ENCODE measurements around the gene C4A. TPM values are rescaled to one million over a fixed set of nuclear protein-coding genes. Genes with fewer than 3 reads are reported as not detected.
"Not testable (repeated sequence)": the region's sequence is repeated elsewhere in the genome, so short reads cannot be mapped to it uniquely, and the experiment has no call there.

Gene C4A
- total and polyA plus RNA-seq, 9 donors: 6.6 to 20.4 (median 15.4) TPM

GRCh38 chr6:31968791-31969711 lies 12.8 kb upstream of the C4A start:
- H3K36me3 ChIP-seq (ENCODE audit: control insufficient read depth, insufficient read depth, low read length): peaks cover 57% of the 10 kb centered on the region
- no peaks in the 10 kb centered on the region for H3K9me3 ChIP-seq (replicated peaks; ENCODE audit: control insufficient read depth, low read depth, low read length)
- H3K27ac ChIP-seq (ENCODE audit: low read length): no peak overlapping the region
- no peak overlapping the region for H3K4me3 ChIP-seq (ENCODE audit: low read length)
- no peak for DNase-seq
- H3K27me3 ChIP-seq (ENCODE audit: control insufficient read depth, insufficient read depth, low read length): no peaks in the 10 kb centered on the region
- WGBS (ENCODE audit: insufficient coverage): 87% methylated on average over 16 of the region's 23 CpGs
- peaks cover 21% of the 10 kb centered on the region for H3K4me1 ChIP-seq (ENCODE audit: control insufficient read depth, insufficient read depth, low read length)

DNA sequence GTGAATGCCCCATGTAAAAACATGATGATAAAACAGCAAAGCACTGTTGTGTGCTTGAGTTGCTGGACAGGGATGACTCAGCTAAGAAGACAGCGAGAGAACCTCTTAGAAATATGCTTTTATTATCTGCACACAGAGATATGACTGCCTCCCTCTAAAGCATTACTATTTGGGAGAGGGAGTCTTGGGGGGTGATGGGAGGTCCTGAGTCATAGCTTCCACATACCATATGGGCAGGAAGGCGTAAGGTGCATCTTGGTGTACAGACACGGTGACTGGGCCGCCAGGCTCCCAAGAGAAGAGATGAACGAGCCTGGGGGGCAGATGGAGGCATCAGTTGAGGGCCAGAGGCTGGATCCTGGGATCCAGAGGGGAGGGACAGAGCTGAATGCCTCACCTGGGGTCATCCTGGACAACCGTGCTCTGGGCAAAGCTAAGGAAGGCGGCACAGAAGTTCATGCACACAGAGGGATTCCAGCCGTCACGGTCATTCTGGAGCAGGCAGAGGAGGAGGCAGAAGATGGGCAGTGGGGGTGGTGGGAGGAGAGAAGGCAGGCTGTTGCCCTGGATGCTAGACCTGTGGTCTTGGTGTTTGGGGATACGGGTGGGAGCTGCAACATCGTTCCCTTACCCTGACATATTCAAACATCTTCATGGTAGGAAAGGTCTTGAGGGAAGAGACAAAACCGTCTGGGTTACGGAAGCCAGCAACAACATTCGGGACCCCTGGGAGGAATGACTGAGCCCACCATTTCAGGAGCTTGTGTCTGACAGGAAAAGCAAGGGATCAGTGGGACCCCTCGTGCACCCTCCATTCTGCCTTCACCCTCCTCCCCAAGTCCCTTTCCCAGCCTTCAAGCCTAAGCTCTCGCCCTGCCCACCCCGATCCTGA lies 11.9 kb upstream of the C4A start:
- peaks cover 21% of the 10 kb centered on the region for H3K4me1 ChIP-seq (ENCODE audit: control insufficient read depth, insufficient read depth, low read length)
- no peak overlapping the region for H3K27ac ChIP-seq (ENCODE audit: low read length)
- peaks cover 54% of the 10 kb centered on the region for H3K36me3 ChIP-seq (ENCODE audit: control insufficient read depth, insufficient read depth, low read length)
- 67% methylated on average over 6 of the region's 17 CpGs for WGBS (ENCODE audit: insufficient coverage)
- no peaks in the 10 kb centered on the region for H3K9me3 ChIP-seq (replicated peaks; ENCODE audit: control insufficient read depth, low read depth, low read length)
- DNase-seq: no peak
- H3K27me3 ChIP-seq (ENCODE audit: control insufficient read depth, insufficient read depth, low read length): no peaks in the 10 kb centered on the region
- no peak overlapping the region for H3K4me3 ChIP-seq (ENCODE audit: low read length)

DNA sequence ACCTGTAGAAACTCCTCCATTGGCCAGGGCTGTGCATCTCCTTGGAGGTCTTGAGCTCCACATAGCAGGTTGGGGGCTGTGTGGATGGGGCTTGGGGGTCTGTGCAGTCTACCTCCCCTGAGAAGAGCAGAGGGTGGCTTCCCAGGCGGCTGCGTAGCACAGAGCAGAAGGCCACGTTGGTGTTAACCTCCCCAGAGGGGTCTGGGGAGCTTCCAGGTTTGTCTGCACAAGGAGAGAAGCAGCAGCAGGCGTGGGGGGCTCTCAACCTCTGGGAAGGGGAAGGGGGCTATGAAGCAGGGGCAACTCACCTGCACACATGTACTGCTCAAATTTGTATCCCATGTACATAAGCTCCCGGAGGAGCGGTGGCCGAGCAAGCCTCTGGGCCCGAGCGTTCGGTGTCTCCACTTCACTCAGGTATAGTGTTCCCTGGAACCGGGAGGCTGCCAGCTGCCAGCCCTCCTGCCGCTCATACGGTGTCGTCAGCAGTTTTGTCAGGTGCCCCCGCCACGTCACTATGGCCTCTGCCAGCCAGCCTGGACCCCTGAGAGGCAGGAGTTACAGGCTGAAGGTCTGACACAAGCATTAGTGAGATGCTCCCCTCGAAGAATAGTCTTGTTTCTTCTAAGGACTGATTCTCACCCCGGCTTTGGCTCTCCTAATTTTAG lies 11.1 kb upstream of the C4A start:
- Histone ChIP-seq H3K4me3 (ENCODE audit: low read length) (peak overlapping the region; percentile 86), H3K4me1 (ENCODE audit: control insufficient read depth, insufficient read depth, low read length) (peaks cover 21% of the 10 kb centered on the region), H3K27ac (ENCODE audit: low read length) (peak overlapping the region; percentile 99), H3K9me3 (replicated peaks; ENCODE audit: control insufficient read depth, low read depth, low read length) (no peaks in the 10 kb centered on the region), H3K27me3 (ENCODE audit: control insufficient read depth, insufficient read depth, low read length) (no peaks in the 10 kb centered on the region), H3K36me3 (ENCODE audit: control insufficient read depth, insufficient read depth, low read length) (peaks cover 48% of the 10 kb centered on the region)
- 76% methylated on average over 16 of the region's 18 CpGs for WGBS (ENCODE audit: insufficient coverage)
- DNase-seq: no peak

GRCh38 chr6:31971279-31971992 lies 10.4 kb upstream of the C4A start:
- no peaks in the 10 kb centered on the region for H3K27me3 ChIP-seq (ENCODE audit: control insufficient read depth, insufficient read depth, low read length)
- H3K9me3 ChIP-seq (replicated peaks; ENCODE audit: control insufficient read depth, low read depth, low read length): no peaks in the 10 kb centered on the region
- WGBS (ENCODE audit: insufficient coverage): 21% methylated on average over 16 of the region's 29 CpGs
- H3K27ac ChIP-seq (ENCODE audit: low read length): peak overlapping the region; percentile 99
- peaks cover 21% of the 10 kb centered on the region for H3K4me1 ChIP-seq (ENCODE audit: control insufficient read depth, insufficient read depth, low read length)
- H3K36me3 ChIP-seq (ENCODE audit: control insufficient read depth, insufficient read depth, low read length): peaks cover 43% of the 10 kb centered on the region
- H3K4me3 ChIP-seq (ENCODE audit: low read length): peak overlapping the region; percentile 86
- DNase-seq: no peak

- Histone ChIP-seq H3K4me3 (ENCODE audit: low read length) (peak within 1 kb of the TSS; percentile 86), H3K4me1 (ENCODE audit: control insufficient read depth, insufficient read depth, low read length) (peaks cover 21% of the 10 kb centered on the region), H3K27ac (ENCODE audit: low read length) (peak within 1 kb of the TSS; percentile 99), H3K27me3 (ENCODE audit: control insufficient read depth, insufficient read depth, low read length) (no peaks in the 10 kb centered on the region), H3K36me3 (ENCODE audit: control insufficient read depth, insufficient read depth, low read length) (peaks cover 35% of the 10 kb centered on the region), H3K9me3 (replicated peaks; ENCODE audit: control insufficient read depth, low read depth, low read length) (no peaks in the 10 kb centered on the region)
- DNase-seq: peak; percentile 98
- under 1% methylated on average over 59 of the region's 62 CpGs for WGBS (ENCODE audit: insufficient coverage)
These were observed 9.7 kb upstream of the C4A start, which contains the start of gene DXO for GRCh38 chr6:31971993-31972708. Gene DXO (minus strand): TSS chr6:31972138. CDS start chr6:31971675, 463 bp downstream.

DNA sequence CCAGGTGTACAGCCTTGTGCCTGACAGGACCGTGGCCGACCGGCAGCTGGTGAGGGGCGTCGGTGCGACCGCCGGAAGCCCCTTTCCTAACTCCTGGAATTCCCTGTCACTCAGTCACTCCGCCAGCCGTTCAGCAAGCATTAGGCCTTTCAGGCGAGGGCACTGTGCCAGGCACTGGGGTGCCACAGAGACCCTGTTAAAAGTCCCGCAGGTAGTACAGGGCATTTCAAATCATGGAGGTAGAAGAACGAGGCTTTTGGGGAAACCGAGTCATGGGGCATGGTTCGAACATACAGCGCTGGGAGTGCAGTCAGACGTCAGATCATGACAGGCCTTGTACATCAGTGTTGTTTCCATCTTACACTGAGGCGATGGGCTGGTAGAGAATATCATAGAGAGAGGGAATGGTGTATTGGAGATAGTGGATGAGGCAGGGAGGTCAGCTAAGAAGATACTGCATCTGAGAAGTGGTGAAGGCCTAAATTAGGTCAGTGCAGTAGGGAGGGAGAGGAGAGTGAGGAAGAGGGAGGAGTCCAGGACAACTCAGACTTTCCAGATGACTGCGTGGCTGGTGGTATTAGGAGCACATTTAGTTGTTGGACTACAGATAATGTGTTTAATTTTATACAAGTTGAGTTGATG lies 9.0 kb upstream of the C4A start:
- WGBS (ENCODE audit: insufficient coverage): 7% methylated on average over 17 of the region's 19 CpGs
- H3K27ac ChIP-seq (ENCODE audit: low read length): peak overlapping the region; percentile 99
- peak overlapping the region; percentile 86 for H3K4me3 ChIP-seq (ENCODE audit: low read length)
- H3K9me3 ChIP-seq (replicated peaks; ENCODE audit: control insufficient read depth, low read depth, low read length): no peaks in the 10 kb centered on the region
- H3K36me3 ChIP-seq (ENCODE audit: control insufficient read depth, insufficient read depth, low read length): peaks cover 29% of the 10 kb centered on the region
- no peaks in the 10 kb centered on the region for H3K27me3 ChIP-seq (ENCODE audit: control insufficient read depth, insufficient read depth, low read length)
- peaks cover 21% of the 10 kb centered on the region for H3K4me1 ChIP-seq (ENCODE audit: control insufficient read depth, insufficient read depth, low read length)
- DNase-seq: peak; percentile 66

- H3K4me1 ChIP-seq (ENCODE audit: control insufficient read depth, insufficient read depth, low read length): peaks cover 14% of the 10 kb centered on the region
- DNase-seq; H3K27me3 ChIP-seq (ENCODE audit: control insufficient read depth, insufficient read depth, low read length); H3K27ac ChIP-seq (ENCODE audit: low read length); H3K9me3 ChIP-seq (replicated peaks; ENCODE audit: control insufficient read depth, low read depth, low read length); H3K4me3 ChIP-seq (ENCODE audit: low read length): not testable (repeated sequence)
- 100% methylated on average over 3 of the region's 30 CpGs for WGBS (ENCODE audit: insufficient coverage)
- H3K36me3 ChIP-seq (ENCODE audit: control insufficient read depth, insufficient read depth, low read length): peaks cover 14% of the 10 kb centered on the region
These were observed 5.8 kb upstream of the C4A start for GRCh38 chr6:31976065-31976464.

DNA sequence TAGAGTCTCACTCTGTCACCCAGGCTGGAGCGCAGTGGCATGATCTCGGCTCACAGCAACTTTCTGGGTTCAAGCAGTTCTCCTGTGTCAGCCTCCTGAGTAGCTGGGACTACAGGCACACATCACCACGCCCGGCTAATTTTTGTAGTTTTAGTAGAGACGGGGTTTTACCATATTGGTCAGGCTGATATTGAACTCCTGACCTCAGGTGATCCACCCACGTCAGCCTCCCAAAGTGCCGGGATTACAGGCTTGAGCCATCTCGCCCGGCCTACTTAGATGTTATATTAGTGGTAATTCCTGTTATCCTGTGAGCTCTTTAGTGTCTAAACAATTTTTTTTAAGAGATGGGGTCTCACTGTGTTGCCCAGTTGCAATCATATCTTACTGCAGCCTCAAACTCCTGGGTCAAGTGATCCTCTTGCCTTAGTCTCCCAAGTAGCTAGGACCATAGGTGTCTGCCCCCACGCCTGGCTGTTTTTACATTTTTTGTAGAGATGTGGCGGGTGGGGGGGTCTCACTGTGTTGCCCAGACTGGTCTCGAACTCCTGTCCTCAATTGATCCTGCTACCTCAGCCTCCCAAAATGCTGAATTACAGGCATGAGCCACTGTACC lies 3.9 kb upstream of the C4A start:
- Histone ChIP-seq H3K4me1 (ENCODE audit: control insufficient read depth, insufficient read depth, low read length) (peaks cover 3% of the 10 kb centered on the region), H3K27ac (ENCODE audit: low read length) (no peak overlapping the region), H3K4me3 (ENCODE audit: low read length) (no peak overlapping the region), H3K9me3 (replicated peaks; ENCODE audit: control insufficient read depth, low read depth, low read length) (no peaks in the 10 kb centered on the region), H3K36me3 (ENCODE audit: control insufficient read depth, insufficient read depth, low read length) (peaks cover 14% of the 10 kb centered on the region), H3K27me3 (ENCODE audit: control insufficient read depth, insufficient read depth, low read length) (no peaks in the 10 kb centered on the region)
- DNase-seq: no peak
- WGBS (ENCODE audit: insufficient coverage): 91% methylated on average over 6 of the region's 12 CpGs

Measured in muscle of leg (tissue), 11 donors.